Measurements from ENCODE around the gene CLIP3. TPM values are rescaled to one million over a fixed set of nuclear protein-coding genes. Genes with fewer than 3 reads are reported as not detected.

The CLIP3 gene
- total and polyA plus RNA-seq, 2 experiments from 2014 or later, result 10.9 to 18.9 TPM

DNA sequence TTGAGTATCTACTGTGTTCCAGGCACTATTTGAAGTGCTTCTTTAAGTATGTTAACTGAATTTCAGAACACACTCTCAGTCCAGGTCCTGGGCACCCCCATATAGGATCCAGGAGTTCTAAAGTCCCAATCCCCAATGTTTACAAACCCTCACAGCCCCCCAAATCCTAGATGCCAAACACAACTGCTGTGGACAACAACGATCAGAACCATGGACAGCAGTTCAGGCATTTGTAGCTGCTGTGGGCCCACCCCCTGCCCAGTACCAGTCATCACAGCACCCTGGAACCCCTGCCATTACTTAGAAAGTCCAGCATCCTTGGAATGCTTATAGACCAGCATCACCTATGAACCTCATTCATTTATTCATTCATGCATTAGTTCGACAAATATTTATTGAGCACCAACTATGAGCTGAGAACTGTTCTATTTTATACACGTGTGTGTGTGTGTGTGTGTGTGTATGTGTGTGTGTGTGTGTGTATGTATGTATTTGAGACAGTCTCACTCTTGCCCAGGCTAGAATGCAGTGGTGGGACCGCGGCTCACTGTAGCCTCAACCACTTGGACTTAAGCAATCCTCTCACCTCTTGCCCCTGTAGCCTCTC is 57.0 kb downstream of the CLIP3 start:
- Histone ChIP-seq H3K4me1 (ENCODE audit: low read depth) (no peaks in the 10 kb centered on the region), H3K36me3 (no peaks in the 10 kb centered on the region), H3K27ac (no peak overlapping the region), H3K4me3 (no peak overlapping the region), H3K9me3 (ENCODE audit: low read depth) (no peaks in the 10 kb centered on the region), H3K27me3 (no peaks in the 10 kb centered on the region)
- TF ChIP-seq, protein P1, sequence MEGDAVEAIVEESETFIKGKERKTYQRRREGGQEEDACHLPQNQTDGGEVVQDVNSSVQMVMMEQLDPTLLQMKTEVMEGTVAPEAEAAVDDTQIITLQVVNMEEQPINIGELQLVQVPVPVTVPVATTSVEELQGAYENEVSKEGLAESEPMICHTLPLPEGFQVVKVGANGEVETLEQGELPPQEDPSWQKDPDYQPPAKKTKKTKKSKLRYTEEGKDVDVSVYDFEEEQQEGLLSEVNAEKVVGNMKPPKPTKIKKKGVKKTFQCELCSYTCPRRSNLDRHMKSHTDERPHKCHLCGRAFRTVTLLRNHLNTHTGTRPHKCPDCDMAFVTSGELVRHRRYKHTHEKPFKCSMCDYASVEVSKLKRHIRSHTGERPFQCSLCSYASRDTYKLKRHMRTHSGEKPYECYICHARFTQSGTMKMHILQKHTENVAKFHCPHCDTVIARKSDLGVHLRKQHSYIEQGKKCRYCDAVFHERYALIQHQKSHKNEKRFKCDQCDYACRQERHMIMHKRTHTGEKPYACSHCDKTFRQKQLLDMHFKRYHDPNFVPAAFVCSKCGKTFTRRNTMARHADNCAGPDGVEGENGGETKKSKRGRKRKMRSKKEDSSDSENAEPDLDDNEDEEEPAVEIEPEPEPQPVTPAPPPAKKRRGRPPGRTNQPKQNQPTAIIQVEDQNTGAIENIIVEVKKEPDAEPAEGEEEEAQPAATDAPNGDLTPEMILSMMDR (IDR thresholded peaks at IDR 0.05; ENCODE audit: low read depth, low read length), result no peak
- peak; percentile 38 to 82 for DNase-seq (ENCODE audit: low read depth in 1 of 2, low spot score in 1 of 2)

DNA sequence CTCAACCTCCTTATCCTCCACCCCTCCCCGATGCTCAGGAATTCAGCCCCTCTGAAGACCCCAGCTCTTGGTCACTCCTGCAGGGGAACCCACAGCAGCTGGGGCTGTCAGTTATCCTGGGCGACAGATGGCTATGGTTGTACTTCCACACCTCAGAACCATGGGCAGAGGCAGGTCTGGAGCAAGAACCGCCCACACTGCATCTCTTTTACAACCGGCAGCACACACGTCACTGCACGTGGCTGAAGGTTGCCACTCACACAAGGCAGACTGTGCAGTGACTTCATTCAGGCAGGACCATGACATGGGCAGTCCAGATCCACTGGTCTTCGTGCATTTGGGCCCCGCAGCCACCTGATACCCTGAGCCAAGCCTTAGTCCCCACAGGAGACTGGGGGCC is 59.2 kb downstream of the CLIP3 start:
- TF ChIP-seq, protein P1 (IDR thresholded peaks at IDR 0.05; ENCODE audit: low read depth, low read length), result no peak
- DNase-seq (ENCODE audit: low read depth in 1 of 2, low spot score in 1 of 2), result no peak
- no peaks in the 10 kb centered on the region for H3K36me3 ChIP-seq
- H3K4me1 ChIP-seq (ENCODE audit: low read depth), result no peaks in the 10 kb centered on the region
- H3K27me3 ChIP-seq, result no peaks in the 10 kb centered on the region
- no peak overlapping the region for H3K4me3 ChIP-seq
- no peaks in the 10 kb centered on the region for H3K9me3 ChIP-seq (ENCODE audit: low read depth)
- no peak overlapping the region for H3K27ac ChIP-seq

DNA sequence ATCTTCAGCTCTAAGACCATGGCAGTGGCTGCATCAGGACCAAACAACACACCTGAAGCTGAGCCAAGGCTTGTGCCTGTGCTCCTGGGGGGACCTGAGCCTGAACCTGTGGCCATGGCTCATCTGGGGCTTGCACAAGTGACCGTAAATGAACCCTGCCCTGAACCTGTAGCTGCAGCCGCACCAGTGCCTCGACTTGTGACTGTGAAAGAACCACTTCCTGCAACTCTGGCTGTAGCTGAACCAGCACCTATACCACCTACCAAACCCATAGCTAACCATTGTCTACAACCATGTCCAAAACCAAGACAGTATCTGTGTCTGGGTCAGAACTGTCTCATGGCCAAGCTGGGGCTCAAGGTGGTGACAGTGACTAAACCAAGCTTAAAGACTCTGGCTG is 65.9 kb downstream of the CLIP3 start:
- Histone ChIP-seq H3K27me3 (peaks cover 7% of the 10 kb centered on the region), H3K4me3 (no peak overlapping the region), H3K27ac (no peak overlapping the region), H3K9me3 (ENCODE audit: low read depth) (no peaks in the 10 kb centered on the region), H3K36me3 (no peaks in the 10 kb centered on the region), H3K4me1 (ENCODE audit: low read depth) (no peaks in the 10 kb centered on the region)
- DNase-seq (ENCODE audit: low read depth in 1 of 2, low spot score in 1 of 2), result no peak
- TF ChIP-seq, protein P1 (IDR thresholded peaks at IDR 0.05; ENCODE audit: low read depth, low read length), result no peak

Other genes with a start within 250 kb of the CLIP3 start
- gene PRODH2, start 220.0 kb downstream of the CLIP3 start, total RNA-seq, result 0.09 TPM in 1 of 2 replicates, not detected in the other
- not detected in 2 replicates for gene PRODH2, start 220.0 kb downstream of the CLIP3 start, polyA plus RNA-seq
- 1.1 and 1.3 TPM in 2 replicates for gene NPHS1, start 180.4 kb downstream of the CLIP3 start, total RNA-seq
- 0.37 TPM in 1 of 2 replicates, not detected in the other for gene NPHS1, start 180.4 kb downstream of the CLIP3 start, polyA plus RNA-seq
- gene KIRREL2, start 176.0 kb downstream of the CLIP3 start, total RNA-seq, result 3.5 and 4.2 TPM in 2 replicates
- 3.2 and 3.7 TPM in 2 replicates for gene KIRREL2, start 176.0 kb downstream of the CLIP3 start, polyA plus RNA-seq
- 126 and 134 TPM in 2 replicates for gene APLP1, start 164.3 kb downstream of the CLIP3 start, total RNA-seq
- 117 and 157 TPM in 2 replicates for gene APLP1, start 164.3 kb downstream of the CLIP3 start, polyA plus RNA-seq
- 3.7 and 5.1 TPM in 2 replicates for gene NFKBID, start 132.3 kb downstream of the CLIP3 start, total RNA-seq
- gene NFKBID, start 132.3 kb downstream of the CLIP3 start, polyA plus RNA-seq, result 6.4 and 8.5 TPM in 2 replicates
- gene HCST, start 130.3 kb downstream of the CLIP3 start, total RNA-seq, result 2.5 TPM in 1 of 2 replicates, not detected in the other
- gene HCST, start 130.3 kb downstream of the CLIP3 start, polyA plus RNA-seq, result 2.1 and 2.4 TPM in 2 replicates
- gene TYROBP, start 124.6 kb downstream of the CLIP3 start, total RNA-seq, result 2.9 TPM in 1 of 2 replicates, not detected in the other
- gene TYROBP, start 124.6 kb downstream of the CLIP3 start, polyA plus RNA-seq, result 0.79 TPM in 1 of 2 replicates, not detected in the other
- 13.4 and 14.3 TPM in 2 replicates for gene LRFN3, start 96.5 kb downstream of the CLIP3 start, total RNA-seq
- 10.3 and 16.0 TPM in 2 replicates for gene LRFN3, start 96.5 kb downstream of the CLIP3 start, polyA plus RNA-seq
- 49.6 and 58.0 TPM in 2 replicates for gene SDHAF1, start 37.7 kb downstream of the CLIP3 start, total RNA-seq
- 31.9 and 36.2 TPM in 2 replicates for gene SDHAF1, start 37.7 kb downstream of the CLIP3 start, polyA plus RNA-seq
- 6.2 and 6.3 TPM in 2 replicates for gene SYNE4, start 24.1 kb downstream of the CLIP3 start, total RNA-seq
- gene SYNE4, start 24.1 kb downstream of the CLIP3 start, polyA plus RNA-seq, result 8.7 and 11.4 TPM in 2 replicates
- gene ALKBH6, start 18.7 kb downstream of the CLIP3 start, total RNA-seq, result 52.2 and 79.0 TPM in 2 replicates
- 39.6 and 66.9 TPM in 2 replicates for gene ALKBH6, start 18.7 kb downstream of the CLIP3 start, polyA plus RNA-seq
- 18.9 and 37.0 TPM in 2 replicates for gene THAP8, start 21.4 kb upstream of the CLIP3 start, total RNA-seq
- 24.8 and 32.5 TPM in 2 replicates for gene THAP8, start 21.4 kb upstream of the CLIP3 start, polyA plus RNA-seq
- gene WDR62, start 22.0 kb upstream of the CLIP3 start, total RNA-seq, result 3.9 and 13.4 TPM in 2 replicates
- gene WDR62, start 22.0 kb upstream of the CLIP3 start, polyA plus RNA-seq, result 2.1 and 9.1 TPM in 2 replicates
- gene OVOL3, start 78.3 kb upstream of the CLIP3 start, total RNA-seq, result not detected in 2 replicates
- 0.36 TPM in 1 of 2 replicates, not detected in the other for gene OVOL3, start 78.3 kb upstream of the CLIP3 start, polyA plus RNA-seq
- 64.5 and 130 TPM in 2 replicates for gene POLR2I, start 82.0 kb upstream of the CLIP3 start, total RNA-seq
- 224 and 229 TPM in 2 replicates for gene POLR2I, start 82.0 kb upstream of the CLIP3 start, polyA plus RNA-seq
- gene TBCB, start 82.6 kb upstream of the CLIP3 start, total RNA-seq, result 177 and 261 TPM in 2 replicates
- 202 and 268 TPM in 2 replicates for gene TBCB, start 82.6 kb upstream of the CLIP3 start, polyA plus RNA-seq
- 198 and 384 TPM in 2 replicates for gene CAPNS1, start 107.2 kb upstream of the CLIP3 start, total RNA-seq
- 294 and 413 TPM in 2 replicates for gene CAPNS1, start 107.2 kb upstream of the CLIP3 start, polyA plus RNA-seq
- gene COX7A1, start 119.6 kb upstream of the CLIP3 start, total RNA-seq, result 1.2 TPM in 1 of 2 replicates, not detected in the other
- gene COX7A1, start 119.6 kb upstream of the CLIP3 start, polyA plus RNA-seq, result 1.4 and 6.5 TPM in 2 replicates
- 1.2 and 2.5 TPM in 2 replicates for gene ZNF565, start 181.8 kb upstream of the CLIP3 start, total RNA-seq
- 3.8 and 4.4 TPM in 2 replicates for gene ZNF565, start 181.8 kb upstream of the CLIP3 start, polyA plus RNA-seq
- gene ZNF146, start 182.2 kb upstream of the CLIP3 start, total RNA-seq, result 57.4 and 83.4 TPM in 2 replicates
- gene ZNF146, start 182.2 kb upstream of the CLIP3 start, polyA plus RNA-seq, result 39.8 and 57.0 TPM in 2 replicates

All from cardiac muscle cell (in vitro differentiated cells and primary cell).